HUES64 (cell line): ENCODE data around the gene TMEM258.

ENCODE experiments used
- H3K27ac ChIP-seq: 2 replicates; pipeline ENCODE4 v1.7.0; 2013; ENCODE audit warnings: low read depth, low read length, inconsistent platforms
- H3K27me3 ChIP-seq: 2 replicates; pipeline ENCODE4 v1.6.1; 2013; ENCODE audit warnings: mild to moderate bottlenecking, low read length; ENCODE audit not compliant: insufficient read depth
- H3K36me3 ChIP-seq: 2 replicates; pipeline ENCODE4 v1.6.1; 2013; ENCODE audit warnings: mild to moderate bottlenecking, low read length; ENCODE audit not compliant: insufficient read depth
- H3K4me1 ChIP-seq: 2 replicates; pipeline ENCODE4 v1.6.1; 2013; ENCODE audit warnings: mild to moderate bottlenecking, low read length, moderate library complexity; ENCODE audit not compliant: insufficient read depth
- H3K4me3 ChIP-seq: 2 replicates; pipeline ENCODE4 v1.5.1; 2013; ENCODE audit warnings: mild to moderate bottlenecking, low read length, moderate library complexity
- H3K9ac ChIP-seq: 2 replicates; pipeline ENCODE4 v1.6.1; 2013; ENCODE audit warnings: mild to moderate bottlenecking, low read depth, low read length
- H3K9me3 ChIP-seq: 2 replicates; pipeline ENCODE4 v1.6.1; 2013; ENCODE audit warnings: low read depth, low read length; ENCODE audit not compliant: insufficient read depth
- WGBS: fragments of 150-250, 120-280 bp; methylation state at CpG from one replicate; pipeline ENCODE4 v1.1.7; 2013; ENCODE audit warnings: missing lambda C conversion rate; 5-methylcytosine and 5-hydroxymethylcytosine counted together

The TMEM258 gene

DNA sequence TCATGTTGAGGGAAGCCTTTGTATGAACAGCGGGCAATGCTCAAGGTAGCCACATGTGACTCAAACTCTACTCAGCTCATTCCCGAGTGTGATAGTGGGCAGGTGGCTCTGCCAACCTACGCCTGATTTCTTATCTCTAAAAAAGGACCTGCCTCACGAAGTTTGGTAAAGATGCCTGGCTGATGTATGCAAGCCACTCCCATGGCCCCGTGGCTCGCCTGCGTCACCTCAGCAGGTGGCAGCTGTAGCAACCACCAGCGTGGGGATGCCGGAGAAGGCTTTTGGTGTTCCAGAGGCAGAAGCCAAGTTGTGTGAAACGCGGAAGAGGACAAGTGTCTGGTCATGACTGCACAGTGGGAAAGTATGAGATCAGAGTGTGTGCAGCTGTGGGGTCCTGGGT, 41.1 kb upstream of the TMEM258 start:
- H3K4me3 ChIP-seq, result no peak overlapping the region
- no peaks in the 10 kb centered on the region for H3K27me3 ChIP-seq
- peaks cover 40% of the 10 kb centered on the region for H3K4me1 ChIP-seq
- peaks cover 61% of the 10 kb centered on the region for H3K36me3 ChIP-seq
- WGBS, result 80% methylated on average over 11 of the region's 11 CpGs
- H3K9ac ChIP-seq, result no peak overlapping the region
- no peaks in the 10 kb centered on the region for H3K9me3 ChIP-seq
- peak overlapping the region; percentile 84; the same call in 1 of the 2 replicates for H3K27ac ChIP-seq

DNA sequence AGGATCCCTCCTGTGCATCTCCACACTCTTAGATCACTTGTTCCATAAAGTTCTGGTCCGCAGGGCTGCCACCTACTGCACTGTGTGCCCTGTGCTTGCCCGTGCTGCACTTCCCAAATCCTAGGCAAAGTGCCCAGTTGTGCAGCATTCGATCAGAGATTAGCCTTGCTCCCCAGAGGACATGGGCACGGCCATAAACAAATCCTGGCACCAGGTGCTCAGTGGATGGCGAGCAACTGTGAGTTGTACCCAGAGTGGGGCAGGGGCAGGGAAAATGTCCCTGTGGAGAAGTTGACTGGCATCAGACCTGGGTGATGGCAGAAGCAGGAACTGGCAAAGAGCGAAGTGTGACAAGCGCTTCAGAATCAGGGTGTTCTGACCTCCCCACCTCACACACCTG, 40.4 kb upstream of the TMEM258 start:
- H3K9me3 ChIP-seq, result no peaks in the 10 kb centered on the region
- no peak overlapping the region for H3K4me3 ChIP-seq
- WGBS, result 85% methylated on average over 7 of the region's 7 CpGs
- no peak overlapping the region for H3K9ac ChIP-seq
- H3K27ac ChIP-seq, result no peak overlapping the region
- H3K27me3 ChIP-seq, result no peaks in the 10 kb centered on the region
- H3K4me1 ChIP-seq, result peaks cover 40% of the 10 kb centered on the region
- H3K36me3 ChIP-seq, result peaks cover 54% of the 10 kb centered on the region

DNA sequence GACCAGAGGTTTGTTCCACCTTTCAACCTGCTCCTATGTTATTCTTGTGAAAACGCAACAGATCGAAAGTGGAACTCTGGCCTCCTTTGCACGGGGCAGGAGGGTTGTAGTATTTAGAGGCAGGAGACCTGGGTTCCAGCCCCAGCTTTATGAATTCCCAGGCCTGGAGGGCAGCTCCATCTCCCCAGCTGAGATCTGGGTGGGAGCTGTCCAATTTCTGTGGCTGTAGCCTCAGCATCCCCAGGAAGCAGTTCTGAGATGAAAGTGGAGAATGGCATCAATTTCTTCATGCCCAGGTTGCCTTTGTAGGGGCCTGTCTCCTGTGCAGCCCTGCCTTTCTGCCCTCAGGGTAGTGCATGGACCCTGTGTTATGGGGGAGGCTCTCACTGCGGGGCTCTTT, 39.8 kb upstream of the TMEM258 start:
- H3K4me3 ChIP-seq, result no peak overlapping the region
- H3K9ac ChIP-seq, result no peak overlapping the region
- H3K9me3 ChIP-seq, result no peaks in the 10 kb centered on the region
- no peak overlapping the region for H3K27ac ChIP-seq
- peaks cover 49% of the 10 kb centered on the region for H3K36me3 ChIP-seq
- H3K27me3 ChIP-seq, result no peaks in the 10 kb centered on the region
- H3K4me1 ChIP-seq, result peaks cover 40% of the 10 kb centered on the region
- WGBS, result 94% methylated on average over 4 of the region's 4 CpGs

DNA sequence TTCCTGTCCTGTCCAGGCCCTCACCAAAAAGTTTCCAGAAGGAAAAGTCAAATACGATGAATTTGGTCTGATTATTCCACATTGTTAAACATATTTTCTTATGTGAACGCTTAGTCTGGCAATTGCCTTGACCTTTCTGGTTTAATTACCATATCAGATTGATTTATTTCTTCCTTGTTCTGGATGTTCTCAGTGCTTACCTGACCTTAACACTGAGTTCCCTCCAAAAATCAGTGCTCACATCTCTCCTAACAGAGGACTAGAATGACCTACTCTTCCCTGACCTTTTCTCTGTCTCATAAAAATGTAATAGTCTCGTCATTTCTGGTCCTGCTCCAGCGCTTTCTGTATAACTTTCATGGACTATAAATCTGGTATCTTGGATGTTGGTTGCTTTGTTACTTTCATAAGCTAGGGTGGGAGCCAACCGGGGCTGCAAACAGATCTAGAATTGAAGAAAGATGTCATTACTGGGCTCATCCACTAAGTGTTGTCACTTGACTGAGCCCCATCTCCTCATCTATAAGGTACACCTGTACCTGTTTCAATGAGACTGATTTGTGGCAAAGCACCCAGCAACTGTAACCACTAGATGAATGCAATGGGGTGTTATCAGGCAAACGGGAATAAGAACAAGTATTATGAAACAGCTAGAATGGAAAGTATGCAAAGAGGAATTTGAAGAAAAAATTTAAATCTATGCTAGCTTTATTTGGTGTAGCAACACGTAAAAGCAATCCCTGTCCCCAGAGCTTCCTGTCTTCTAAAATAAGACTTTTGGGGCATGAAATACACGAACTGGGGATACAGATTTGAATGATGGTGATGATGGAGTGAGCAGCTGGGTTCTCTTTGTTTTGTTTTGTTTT, 38.1 kb upstream of the TMEM258 start:
- peaks cover 48% of the 10 kb centered on the region for H3K4me1 ChIP-seq
- WGBS, result 89% methylated on average over 8 of the region's 8 CpGs
- H3K36me3 ChIP-seq, result peaks cover 34% of the 10 kb centered on the region
- H3K27me3 ChIP-seq, result no peaks in the 10 kb centered on the region
- peak overlapping the region; percentile 97 for H3K4me3 ChIP-seq
- no peaks in the 10 kb centered on the region for H3K9me3 ChIP-seq
- H3K9ac ChIP-seq, result peak overlapping the region; percentile 97; the same call in 1 of the 2 replicates
- H3K27ac ChIP-seq, result no peak overlapping the region

DNA sequence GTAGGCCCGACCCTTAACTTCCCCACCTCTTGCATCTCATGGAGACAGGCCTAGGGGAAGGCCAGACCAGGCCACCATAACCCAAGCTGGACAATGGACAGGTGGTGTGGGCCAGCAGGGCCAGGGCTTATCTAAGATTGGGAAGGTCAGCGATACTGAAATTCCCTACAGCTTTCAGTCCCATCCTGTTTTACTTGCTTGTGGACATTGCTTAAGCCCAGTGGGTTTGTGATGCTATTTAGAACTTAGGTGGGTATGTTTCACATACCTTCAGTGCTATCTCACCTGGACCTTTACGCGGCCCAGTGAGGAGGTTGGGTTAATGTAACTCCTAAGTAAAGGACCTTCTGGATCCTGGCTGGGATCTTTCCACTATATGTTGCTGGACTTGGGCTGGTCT, 37.4 kb upstream of the TMEM258 start:
- H3K4me3 ChIP-seq, result peak overlapping the region; percentile 97
- peaks cover 44% of the 10 kb centered on the region for H3K4me1 ChIP-seq
- H3K27ac ChIP-seq, result no peak overlapping the region
- peaks cover 34% of the 10 kb centered on the region for H3K36me3 ChIP-seq
- H3K9ac ChIP-seq, result peak overlapping the region; percentile 97; the same call in 1 of the 2 replicates
- H3K27me3 ChIP-seq, result no peaks in the 10 kb centered on the region
- H3K9me3 ChIP-seq, result no peaks in the 10 kb centered on the region
- WGBS, result 71% methylated on average over 4 of the region's 4 CpGs

DNA sequence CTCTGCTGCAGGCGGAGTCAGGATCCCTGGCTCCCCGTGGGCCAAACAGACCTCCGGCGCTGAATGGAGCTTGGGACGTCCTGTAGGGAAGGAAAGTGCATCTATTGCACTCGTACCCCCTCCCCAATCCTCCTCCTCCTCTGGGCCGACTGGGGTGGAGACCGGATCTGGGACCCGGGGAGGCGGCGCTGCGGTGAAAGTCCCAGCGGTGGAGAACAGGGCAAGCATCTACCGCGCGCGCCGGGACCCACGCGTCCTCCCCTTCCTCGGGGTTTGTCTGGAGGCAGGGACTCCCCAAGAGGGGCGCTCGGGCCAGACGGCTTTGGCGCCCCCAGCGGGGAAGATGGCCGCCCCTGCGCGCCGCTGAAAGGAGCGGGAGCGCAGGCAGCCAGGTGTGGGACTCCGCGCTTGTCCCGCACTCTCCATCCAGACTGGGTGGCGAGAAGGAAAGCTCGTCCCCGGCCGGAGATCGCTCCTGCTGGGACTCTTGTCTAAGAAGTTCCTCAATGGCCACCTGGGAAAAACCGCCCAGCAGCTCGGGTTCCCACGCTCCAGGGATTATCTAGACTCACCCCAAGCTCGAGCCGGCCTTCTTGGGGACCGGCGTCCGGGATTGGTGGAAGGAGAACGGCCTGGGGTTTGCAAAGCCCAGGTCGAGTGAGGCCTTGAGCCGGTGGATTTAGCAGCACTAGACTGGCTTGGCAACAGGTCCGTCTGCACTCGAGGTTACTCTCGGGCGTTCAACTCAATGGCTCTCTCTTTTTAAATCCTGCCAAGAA, 36.4 kb upstream of the TMEM258 start:
- Histone ChIP-seq H3K27ac (peak overlapping the region; percentile 92), H3K9me3 (no peaks in the 10 kb centered on the region), H3K27me3 (no peaks in the 10 kb centered on the region), H3K9ac (peak overlapping the region; percentile 97), H3K4me1 (peaks cover 35% of the 10 kb centered on the region), H3K4me3 (peak overlapping the region; percentile 97), H3K36me3 (peaks cover 34% of the 10 kb centered on the region)
- WGBS, result under 1% methylated on average over 55 of the region's 55 CpGs

DNA sequence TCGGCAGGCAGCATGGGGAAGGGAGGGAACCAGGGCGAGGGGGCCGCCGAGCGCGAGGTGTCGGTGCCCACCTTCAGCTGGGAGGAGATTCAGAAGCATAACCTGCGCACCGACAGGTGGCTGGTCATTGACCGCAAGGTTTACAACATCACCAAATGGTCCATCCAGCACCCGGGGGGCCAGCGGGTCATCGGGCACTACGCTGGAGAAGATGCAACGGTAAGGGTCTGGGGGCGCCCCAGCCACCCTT, 35.9 kb upstream of the TMEM258 start:
- peak overlapping the region; percentile 97 for H3K9ac ChIP-seq
- WGBS, result under 1% methylated on average over 16 of the region's 16 CpGs
- H3K4me1 ChIP-seq, result peaks cover 30% of the 10 kb centered on the region
- no peaks in the 10 kb centered on the region for H3K27me3 ChIP-seq
- no peaks in the 10 kb centered on the region for H3K9me3 ChIP-seq
- peak overlapping the region; percentile 97 for H3K4me3 ChIP-seq
- H3K27ac ChIP-seq, result peak overlapping the region; percentile 92
- H3K36me3 ChIP-seq, result peaks cover 32% of the 10 kb centered on the region

DNA sequence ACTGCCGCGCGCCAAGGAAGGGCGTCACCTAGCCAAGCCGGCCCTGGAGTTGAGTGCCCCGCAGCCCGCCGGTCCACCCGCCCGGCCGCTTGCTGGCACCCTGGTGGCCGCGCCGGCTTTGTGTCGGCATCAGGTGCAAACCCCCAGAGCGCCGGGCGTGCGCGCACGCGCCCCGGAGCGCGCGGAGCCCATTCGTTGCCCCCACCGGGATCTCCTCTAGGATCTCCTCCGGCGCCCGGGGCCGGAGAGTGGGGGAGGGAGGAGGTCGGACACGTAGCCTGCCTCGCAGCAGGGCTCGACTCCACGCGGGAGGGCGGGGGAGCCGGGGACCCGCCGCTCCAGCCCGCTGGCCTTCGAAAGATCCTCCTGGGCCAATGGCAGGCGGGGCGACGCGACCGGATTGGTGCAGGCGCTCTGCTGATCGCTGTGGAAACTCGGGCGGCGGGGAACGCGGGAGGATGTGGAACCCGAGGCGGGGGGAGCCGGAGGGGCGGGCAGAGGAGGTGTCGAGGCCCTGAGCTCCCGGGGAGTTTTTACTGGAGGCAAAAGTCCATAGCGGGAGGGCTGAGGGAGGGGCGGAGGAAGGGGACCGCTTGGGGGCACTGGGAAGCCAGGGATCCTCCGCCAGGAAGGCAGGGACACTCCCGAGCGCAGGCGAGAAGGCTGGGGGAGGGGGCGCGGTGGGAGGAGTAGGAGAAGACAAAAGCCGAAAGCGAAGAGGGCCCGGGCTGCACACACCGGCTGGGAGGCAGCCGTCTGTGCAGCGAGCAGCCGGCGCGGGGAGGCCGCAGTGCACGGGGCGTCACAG, 35.4 kb upstream of the TMEM258 start, which contains the start of gene FADS2:
Gene FADS2 (plus strand): TSS at position 730 of the 808 bp plus-strand sequence. CDS start 91 bp downstream, outside the sequence.
- H3K36me3 ChIP-seq, result peaks cover 31% of the 10 kb centered on the region
- no peaks in the 10 kb centered on the region for H3K9me3 ChIP-seq
- under 1% methylated on average over 83 of the region's 83 CpGs for WGBS
- H3K4me3 ChIP-seq, result peak within 1 kb of the TSS; percentile 97
- H3K27me3 ChIP-seq, result no peaks in the 10 kb centered on the region
- peak within 1 kb of the TSS; percentile 97 for H3K9ac ChIP-seq
- H3K4me1 ChIP-seq, result peaks cover 25% of the 10 kb centered on the region
- peak within 1 kb of the TSS; percentile 92 for H3K27ac ChIP-seq

DNA sequence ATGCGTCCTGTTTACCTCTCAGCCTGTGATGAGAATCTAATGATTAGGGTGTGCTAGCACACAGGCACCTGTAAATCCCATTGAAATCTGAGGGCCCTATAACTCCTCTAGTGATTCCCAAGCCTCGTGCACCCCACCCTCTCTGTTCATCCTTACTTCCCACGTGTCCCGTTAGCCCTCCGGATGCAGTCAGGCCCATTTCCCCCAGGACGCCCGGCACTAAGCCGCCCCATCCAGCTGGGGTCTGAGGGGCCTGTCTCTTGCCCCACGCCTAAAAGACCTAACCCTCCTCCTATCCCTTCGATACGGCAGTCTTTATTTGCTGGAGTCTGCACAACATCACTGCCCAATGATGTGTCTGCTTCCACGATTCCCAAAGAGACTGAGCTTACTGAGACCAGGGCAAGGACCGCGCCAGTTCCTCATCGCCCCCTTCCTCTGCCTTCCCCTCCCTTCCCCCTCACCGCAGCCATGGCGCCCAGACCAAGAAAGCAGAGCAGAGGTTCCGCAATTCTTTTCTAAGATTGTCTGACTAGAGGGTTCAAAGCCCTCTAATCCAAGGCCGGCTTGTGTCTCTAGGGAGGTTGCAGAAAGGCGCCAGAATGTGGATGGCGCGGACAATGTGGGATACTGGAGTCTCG, 34.7 kb upstream of the TMEM258 start:
- Histone ChIP-seq H3K9ac (peak overlapping the region; percentile 97), H3K9me3 (no peaks in the 10 kb centered on the region), H3K4me3 (peak overlapping the region; percentile 97), H3K27me3 (no peaks in the 10 kb centered on the region), H3K36me3 (peaks cover 24% of the 10 kb centered on the region), H3K4me1 (peaks cover 22% of the 10 kb centered on the region), H3K27ac (peak overlapping the region; percentile 92)
- 18% methylated on average over 23 of the region's 23 CpGs for WGBS

DNA sequence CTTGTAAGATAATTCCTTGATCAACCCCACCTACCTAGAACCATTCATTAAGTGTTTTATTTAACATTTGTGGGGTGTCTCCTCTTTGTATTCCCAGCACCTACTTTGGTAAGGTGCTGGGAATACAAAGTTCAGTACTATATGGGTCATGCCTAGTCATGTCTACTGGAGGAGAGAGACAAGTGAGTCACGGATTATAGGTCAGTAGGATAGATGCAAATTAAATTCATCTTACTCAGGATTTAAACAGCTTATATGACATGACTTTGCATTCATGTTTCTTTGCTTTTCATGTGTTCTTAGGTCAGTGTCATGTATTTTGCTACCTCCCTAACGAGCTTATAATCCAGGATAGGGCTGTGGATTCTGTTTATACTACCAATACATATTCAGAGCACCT, 27.8 kb upstream of the TMEM258 start:
- 100% methylated on average over 2 of the region's 2 CpGs for WGBS
- Histone ChIP-seq H3K9ac (no peak overlapping the region), H3K4me3 (no peak overlapping the region), H3K4me1 (peaks cover 11% of the 10 kb centered on the region), H3K27me3 (no peaks in the 10 kb centered on the region), H3K27ac (no peak overlapping the region), H3K36me3 (peaks cover 5% of the 10 kb centered on the region; the same call in 1 of the 2 replicates), H3K9me3 (no peaks in the 10 kb centered on the region)
